HUES64 (cell line): ENCODE results near the gene PGBD1.

Source experiments
- H3K27ac ChIP-seq: 2 replicates; pipeline ENCODE4 v1.7.0; 2013; ENCODE audit warnings: low read depth, low read length, inconsistent platforms
- H3K27me3 ChIP-seq: 2 replicates; pipeline ENCODE4 v1.6.1; 2013; ENCODE audit warnings: mild to moderate bottlenecking, low read length; ENCODE audit not compliant: insufficient read depth
- H3K36me3 ChIP-seq: 2 replicates; pipeline ENCODE4 v1.6.1; 2013; ENCODE audit warnings: mild to moderate bottlenecking, low read length; ENCODE audit not compliant: insufficient read depth
- H3K4me1 ChIP-seq: 2 replicates; pipeline ENCODE4 v1.6.1; 2013; ENCODE audit warnings: mild to moderate bottlenecking, low read length, moderate library complexity; ENCODE audit not compliant: insufficient read depth
- H3K4me3 ChIP-seq: 2 replicates; pipeline ENCODE4 v1.5.1; 2013; ENCODE audit warnings: mild to moderate bottlenecking, low read length, moderate library complexity
- H3K9ac ChIP-seq: 2 replicates; pipeline ENCODE4 v1.6.1; 2013; ENCODE audit warnings: mild to moderate bottlenecking, low read depth, low read length
- H3K9me3 ChIP-seq: 2 replicates; pipeline ENCODE4 v1.6.1; 2013; ENCODE audit warnings: low read depth, low read length; ENCODE audit not compliant: insufficient read depth
- WGBS: fragments of 150-250, 120-280 bp; methylation state at CpG from one replicate; pipeline ENCODE4 v1.1.7; 2013; ENCODE audit warnings: missing lambda C conversion rate; 5-methylcytosine and 5-hydroxymethylcytosine counted together

PGBD1 gene

DNA sequence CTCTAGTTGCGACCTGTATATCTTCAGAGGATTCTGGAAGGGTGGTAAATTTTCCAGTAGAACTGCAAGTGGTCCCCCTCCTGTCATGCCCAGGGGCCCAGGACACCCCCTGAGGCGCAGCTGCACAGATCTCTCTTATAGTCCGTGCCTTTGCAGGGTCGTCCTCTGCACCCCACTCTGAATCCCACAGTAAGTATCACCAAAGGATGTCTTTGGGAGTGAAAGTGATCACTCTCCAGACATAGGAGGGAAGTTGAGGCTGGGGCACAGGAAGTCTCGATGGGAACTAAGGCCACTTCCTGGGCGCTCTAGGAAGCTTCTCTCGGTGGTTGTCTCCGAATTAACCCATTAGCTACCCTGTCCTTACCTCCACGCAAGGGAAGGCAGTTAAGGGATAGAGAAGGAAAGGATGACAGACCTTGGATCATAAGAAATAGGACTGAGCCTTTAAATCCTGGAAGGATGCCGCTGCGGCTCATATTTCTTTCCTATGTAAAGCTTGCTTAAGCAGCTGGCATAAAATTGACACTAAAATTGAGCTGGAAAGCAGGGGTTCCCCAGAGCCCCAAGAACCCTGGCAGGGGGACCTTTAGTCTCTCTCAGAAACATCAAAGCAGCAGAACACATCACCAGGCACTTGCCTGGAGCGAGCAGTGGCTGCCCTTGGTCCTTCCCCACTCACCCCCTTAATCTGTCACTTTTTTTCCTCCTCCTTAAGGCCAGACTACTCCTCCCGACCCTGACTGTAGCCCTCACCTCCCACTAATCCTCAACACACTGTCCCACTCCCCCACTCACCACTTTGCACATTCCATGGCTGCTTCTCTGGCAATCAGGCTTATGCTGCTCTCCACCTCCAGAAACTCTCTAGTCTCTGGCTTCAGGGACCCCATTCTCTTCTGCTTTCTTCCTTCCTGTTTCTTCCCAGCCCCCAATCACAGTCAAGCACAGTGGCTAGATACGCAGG lies 29.1 kb upstream of the PGBD1 start, which contains the start of gene ZKSCAN4:
Gene ZKSCAN4 (minus strand): TSS at position 261 of the 967 bp plus-strand sequence. CDS start 289 bp downstream, outside the sequence.
- peaks cover 6% of the 10 kb centered on the region for H3K4me1 ChIP-seq
- H3K36me3 ChIP-seq, result peaks cover 20% of the 10 kb centered on the region; the same call in 1 of the 2 replicates
- no peaks in the 10 kb centered on the region for H3K9me3 ChIP-seq
- no peak within 1 kb of the TSS; the same call in 1 of the 2 replicates for H3K27ac ChIP-seq
- H3K9ac ChIP-seq, result peak within 1 kb of the TSS; percentile 76
- H3K27me3 ChIP-seq, result no peaks in the 10 kb centered on the region; the same call in 1 of the 2 replicates
- H3K4me3 ChIP-seq, result peak within 1 kb of the TSS; percentile 89
- WGBS, result 18% methylated on average over 12 of the region's 14 CpGs

DNA sequence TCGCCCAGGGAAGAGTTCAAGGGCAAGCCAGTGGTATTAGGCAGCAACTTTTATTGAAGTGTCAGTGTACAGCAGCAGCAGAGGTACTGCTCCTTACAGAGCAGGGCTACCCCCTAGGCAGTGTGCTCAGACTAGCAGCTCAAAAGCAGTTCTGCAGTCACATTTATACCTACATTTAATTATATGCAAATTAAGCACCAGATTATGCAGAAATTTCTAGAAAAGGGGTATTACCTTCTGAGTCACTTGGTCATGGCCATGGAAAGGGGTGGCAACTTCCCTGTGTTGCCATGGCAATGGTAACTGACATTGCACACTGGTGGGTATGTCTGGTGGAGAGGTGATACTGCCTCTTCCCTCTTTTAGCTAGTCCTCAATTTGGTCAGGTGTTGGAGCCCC lies 27.3 kb upstream of the PGBD1 start:
- H3K27ac ChIP-seq, result no peak overlapping the region
- 82% methylated on average over 1 of the region's 1 CpG for WGBS
- no peaks in the 10 kb centered on the region; the same call in 1 of the 2 replicates for H3K27me3 ChIP-seq
- peaks cover 6% of the 10 kb centered on the region for H3K4me1 ChIP-seq
- H3K36me3 ChIP-seq, result 0 out of 2 replicates have a peak, but pooled peaks cover 6% of the 10 kb centered on the region
- H3K9me3 ChIP-seq, result no peaks in the 10 kb centered on the region
- H3K4me3 ChIP-seq, result no peak overlapping the region
- no peak overlapping the region for H3K9ac ChIP-seq

DNA sequence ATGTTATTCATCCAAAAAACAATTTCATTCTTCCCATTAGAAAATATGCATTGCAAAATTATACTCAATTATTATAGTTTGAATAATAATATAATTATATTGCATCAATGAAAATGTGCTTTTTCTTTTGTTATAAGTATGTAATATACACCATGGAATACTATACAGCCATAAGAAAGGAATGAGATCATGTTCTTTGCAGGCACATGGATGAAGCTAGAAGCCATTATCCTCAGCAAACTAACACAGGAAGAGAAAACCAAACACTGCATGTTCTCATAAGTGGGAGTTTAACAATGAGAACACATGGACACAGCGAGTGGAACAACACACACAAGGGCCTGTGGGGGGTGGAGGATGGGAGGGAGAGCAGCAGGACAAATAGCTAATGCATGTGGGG lies 24.3 kb upstream of the PGBD1 start:
- Histone ChIP-seq H3K9ac (no peak overlapping the region), H3K4me3 (no peak overlapping the region), H3K4me1 (no peaks in the 10 kb centered on the region), H3K27ac (no peak overlapping the region), H3K36me3 (no peaks in the 10 kb centered on the region), H3K9me3 (no peaks in the 10 kb centered on the region), H3K27me3 (peaks cover 13% of the 10 kb centered on the region)
- WGBS, result no CpG with 5 or more reads among the region's 1 CpG

DNA sequence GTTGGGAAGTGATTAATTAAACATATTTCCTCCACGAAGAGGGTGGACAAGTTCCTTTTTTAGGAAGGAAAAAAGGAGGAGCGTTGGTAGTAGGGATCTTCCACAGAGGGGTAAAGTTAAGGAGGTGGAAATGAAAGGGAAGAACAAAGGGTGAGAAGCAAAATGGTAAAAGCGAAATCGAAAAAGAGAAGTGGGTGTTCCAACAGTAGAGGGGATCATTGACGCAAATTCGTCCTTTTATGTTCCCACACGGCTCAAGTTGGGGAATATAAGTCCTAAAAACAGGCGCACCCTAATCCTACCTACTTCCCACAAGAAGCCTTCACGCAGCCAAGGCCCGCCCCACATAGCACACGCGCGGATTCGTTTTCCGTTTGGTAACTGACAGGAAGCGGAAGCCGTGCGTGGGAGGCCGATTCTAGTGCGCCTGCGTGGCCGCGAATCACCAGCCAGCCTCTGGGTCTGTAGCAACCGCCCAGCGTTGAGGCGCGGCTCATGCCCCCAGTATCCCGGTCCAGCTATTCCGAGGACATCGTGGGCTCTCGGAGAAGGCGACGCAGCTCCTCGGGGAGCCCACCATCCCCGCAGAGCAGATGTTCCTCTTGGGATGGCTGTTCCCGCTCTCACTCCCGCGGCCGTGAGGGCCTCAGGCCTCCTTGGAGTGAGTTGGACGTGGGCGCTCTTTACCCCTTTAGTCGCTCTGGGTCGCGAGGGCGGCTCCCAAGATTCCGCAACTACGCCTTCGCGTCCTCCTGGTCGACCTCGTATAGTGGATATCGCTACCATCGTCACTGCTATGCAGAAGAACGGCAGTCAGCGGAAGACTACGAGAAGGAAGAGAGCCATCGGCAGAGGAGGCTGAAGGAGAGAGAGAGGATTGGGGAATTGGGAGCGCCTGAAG lies 22.2 kb upstream of the PGBD1 start, which contains the start of gene NKAPL:
Gene NKAPL (plus strand): TSS at position 421 of the 901 bp plus-strand sequence. CDS start 75 bp downstream, at position 496.
- no peak within 1 kb of the TSS for H3K9ac ChIP-seq
- H3K27ac ChIP-seq, result no peak within 1 kb of the TSS
- peaks cover 30% of the 10 kb centered on the region for H3K27me3 ChIP-seq
- H3K9me3 ChIP-seq, result no peaks in the 10 kb centered on the region
- H3K4me3 ChIP-seq, result no peak within 1 kb of the TSS
- WGBS, result 94% methylated on average over 58 of the region's 58 CpGs
- H3K4me1 ChIP-seq, result no peaks in the 10 kb centered on the region
- H3K36me3 ChIP-seq, result no peaks in the 10 kb centered on the region

DNA sequence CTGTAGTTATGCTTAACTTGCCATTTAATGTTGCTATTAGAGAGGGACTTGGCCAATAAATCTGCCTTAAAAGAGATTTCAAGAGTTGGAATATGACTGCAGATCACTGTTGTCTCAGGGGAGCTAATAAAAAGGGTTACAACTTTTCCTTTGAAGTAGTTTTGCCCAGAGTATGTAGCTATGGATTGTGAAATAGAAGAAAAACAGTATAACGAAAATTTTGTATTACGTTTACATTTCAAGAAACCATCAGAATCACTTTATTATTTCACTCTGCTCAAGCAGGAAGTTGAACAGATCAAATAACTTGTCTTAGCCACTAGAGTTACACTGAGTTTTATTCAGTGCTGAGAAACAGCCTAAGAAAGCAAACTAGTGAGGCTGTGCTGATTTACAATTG lies 17.4 kb upstream of the PGBD1 start:
- 87% methylated on average over 2 of the region's 2 CpGs for WGBS
- Histone ChIP-seq H3K36me3 (no peaks in the 10 kb centered on the region), H3K9ac (no peak overlapping the region), H3K4me3 (no peak overlapping the region), H3K27me3 (peaks cover 41% of the 10 kb centered on the region), H3K4me1 (peaks cover 14% of the 10 kb centered on the region; the same call in 1 of the 2 replicates), H3K27ac (no peak overlapping the region), H3K9me3 (no peaks in the 10 kb centered on the region)

DNA sequence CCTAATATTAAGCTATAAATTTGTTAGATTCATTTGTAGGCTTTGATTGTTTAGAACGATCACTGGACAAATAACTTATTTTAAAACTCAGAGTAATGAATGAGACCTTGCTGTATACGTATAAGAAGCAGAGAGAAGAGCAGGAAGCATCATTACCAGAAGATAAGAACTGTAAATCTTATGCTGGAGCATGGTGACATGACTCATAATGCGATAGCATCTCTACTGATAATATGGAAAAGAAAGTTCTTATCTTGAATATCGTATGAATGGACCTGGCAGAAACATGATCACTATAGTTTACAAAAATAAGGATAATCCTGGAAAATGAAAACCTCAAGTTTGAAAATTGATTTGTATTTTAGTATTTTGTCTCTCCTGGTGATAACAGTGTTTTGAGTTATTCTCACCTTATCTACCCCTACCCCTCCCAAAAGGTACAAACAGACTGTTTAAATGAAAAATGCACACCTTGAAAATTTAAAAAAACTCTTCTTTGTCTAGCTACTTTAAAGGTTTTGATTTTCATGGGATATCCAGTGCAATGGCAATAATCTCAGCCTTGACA lies 16.5 kb upstream of the PGBD1 start:
- Histone ChIP-seq H3K9ac (no peak overlapping the region), H3K4me3 (no peak overlapping the region), H3K4me1 (peaks cover 14% of the 10 kb centered on the region; the same call in 1 of the 2 replicates), H3K9me3 (no peaks in the 10 kb centered on the region), H3K27me3 (peaks cover 41% of the 10 kb centered on the region), H3K36me3 (no peaks in the 10 kb centered on the region), H3K27ac (no peak overlapping the region)
- WGBS, result 83% methylated on average over 3 of the region's 4 CpGs

DNA sequence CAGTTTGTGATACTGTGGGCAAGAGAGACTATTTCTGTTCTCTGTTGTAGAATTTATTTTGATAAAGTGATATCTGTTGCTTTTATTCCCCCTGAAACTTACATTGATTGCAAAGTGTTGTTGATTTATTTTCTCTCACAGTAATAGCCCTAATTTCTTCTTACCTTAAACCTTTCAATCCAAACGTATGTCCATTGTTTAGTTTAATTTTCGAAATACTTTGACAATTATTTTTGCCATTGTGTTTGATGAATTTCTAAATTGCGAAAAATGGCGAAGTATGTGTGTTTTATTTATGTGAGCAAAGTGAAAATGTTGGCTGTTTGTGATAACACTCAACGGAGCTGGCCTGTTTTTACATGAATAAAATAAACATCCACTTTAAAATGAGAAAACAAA lies 14.8 kb upstream of the PGBD1 start:
- Histone ChIP-seq H3K4me1 (peaks cover 14% of the 10 kb centered on the region; the same call in 1 of the 2 replicates), H3K36me3 (no peaks in the 10 kb centered on the region), H3K9ac (peak overlapping the region; percentile 82), H3K27ac (peak overlapping the region; percentile 84; the same call in 1 of the 2 replicates), H3K27me3 (peaks cover 32% of the 10 kb centered on the region; the same call in 1 of the 2 replicates), H3K4me3 (peak overlapping the region; percentile 92), H3K9me3 (no peaks in the 10 kb centered on the region)
- 49% methylated on average over 4 of the region's 5 CpGs for whole genome bisulfite sequencing

DNA sequence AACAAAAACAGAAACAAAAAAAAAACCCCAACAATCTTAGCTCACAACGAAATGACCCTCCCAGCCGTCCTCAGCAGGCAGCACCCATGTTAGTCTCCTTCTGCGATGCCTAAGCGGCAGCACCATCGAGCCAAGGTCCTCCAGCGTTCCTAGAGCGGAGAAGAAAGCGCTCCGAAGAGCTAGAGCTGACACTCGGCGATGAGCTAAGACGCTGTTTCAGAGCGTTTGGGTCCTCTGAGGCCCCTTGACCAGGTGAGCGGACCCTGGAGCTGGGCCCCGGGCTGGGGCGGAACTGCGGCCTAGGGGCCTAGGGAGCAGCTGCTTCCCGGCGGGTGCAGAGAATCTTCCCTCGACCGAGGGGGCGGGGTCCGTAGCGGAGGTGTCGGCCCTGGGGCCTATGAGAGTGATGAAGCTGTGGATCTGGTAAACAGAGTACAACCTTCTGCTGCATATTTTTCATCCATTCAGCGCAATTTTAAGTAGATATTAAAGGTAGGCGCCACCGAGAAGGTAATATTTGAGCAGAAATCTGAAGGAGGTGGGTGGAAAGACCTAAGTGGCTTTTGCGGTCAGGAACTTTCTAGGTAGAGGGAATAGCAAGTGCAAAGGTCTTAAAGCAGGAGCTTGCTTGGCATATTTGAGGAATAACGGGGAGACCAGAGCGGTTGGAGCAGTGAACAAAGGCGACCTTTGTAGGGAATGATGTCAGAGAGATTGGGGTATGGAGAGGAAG lies 14.2 kb upstream of the PGBD1 start, which contains the start of gene ZSCAN26:
Gene ZSCAN26 (plus strand): TSS at position 182 of the 733 bp plus-strand sequence. CDS start 4,777 bp downstream, outside the sequence.
- H3K4me3 ChIP-seq, result peak within 1 kb of the TSS; percentile 92
- H3K4me1 ChIP-seq, result peaks cover 14% of the 10 kb centered on the region; the same call in 1 of the 2 replicates
- peak within 1 kb of the TSS; percentile 82 for H3K9ac ChIP-seq
- peaks cover 6% of the 10 kb centered on the region for H3K36me3 ChIP-seq
- H3K9me3 ChIP-seq, result no peaks in the 10 kb centered on the region
- H3K27me3 ChIP-seq, result peaks cover 28% of the 10 kb centered on the region; the same call in 1 of the 2 replicates
- under 1% methylated on average over 32 of the region's 32 CpGs for WGBS
- peak within 1 kb of the TSS; percentile 84 for H3K27ac ChIP-seq

DNA sequence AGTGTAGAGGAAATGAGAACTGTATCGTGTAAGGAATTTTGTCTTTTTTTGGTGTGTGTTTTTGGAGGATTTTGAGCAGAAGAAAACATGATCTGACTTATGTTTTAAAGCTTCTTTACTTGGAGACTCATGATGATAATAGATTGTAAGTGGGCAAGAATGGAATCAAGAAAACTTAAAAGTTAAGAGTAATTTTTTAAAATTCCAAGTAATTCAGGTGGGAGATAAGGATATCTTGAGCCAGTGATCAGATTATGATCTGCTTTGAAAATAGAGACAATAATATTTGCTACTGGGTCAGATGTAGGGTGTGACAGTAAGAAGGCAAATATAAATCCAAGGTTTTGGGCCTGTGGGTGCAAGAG lies 13.7 kb upstream of the PGBD1 start:
- Histone ChIP-seq H3K9me3 (no peaks in the 10 kb centered on the region), H3K4me1 (peaks cover 14% of the 10 kb centered on the region; the same call in 1 of the 2 replicates), H3K4me3 (peak overlapping the region; percentile 92), H3K27ac (no peak overlapping the region), H3K27me3 (peaks cover 23% of the 10 kb centered on the region; the same call in 1 of the 2 replicates), H3K36me3 (peaks cover 11% of the 10 kb centered on the region), H3K9ac (peak overlapping the region; percentile 82)
- 27% methylated on average over 1 of the region's 1 CpG for WGBS

DNA sequence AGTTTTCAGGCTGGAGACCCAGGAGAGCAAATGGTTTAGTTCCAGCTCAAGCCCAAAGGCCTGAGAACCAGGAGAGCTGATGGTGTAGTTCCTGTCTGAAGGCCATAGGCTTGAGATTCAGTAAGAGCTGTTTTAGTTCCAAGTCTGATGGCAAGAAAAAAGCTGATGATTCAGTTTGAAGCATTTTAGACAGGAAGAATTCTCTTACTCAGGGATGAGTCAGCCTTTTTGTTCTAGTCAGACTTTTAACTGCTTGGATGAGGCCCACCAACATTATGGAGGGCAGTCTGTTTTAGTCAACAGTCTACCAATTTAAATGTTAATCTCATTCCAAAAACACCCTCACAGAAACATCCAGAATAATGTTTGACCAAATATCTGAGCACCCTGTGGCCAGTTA lies 11.9 kb upstream of the PGBD1 start:
- no peak overlapping the region for H3K4me3 ChIP-seq
- peaks cover 14% of the 10 kb centered on the region; the same call in 1 of the 2 replicates for H3K4me1 ChIP-seq
- H3K9ac ChIP-seq, result no peak overlapping the region
- H3K27me3 ChIP-seq, result peaks cover 8% of the 10 kb centered on the region; the same call in 1 of the 2 replicates
- peaks cover 29% of the 10 kb centered on the region for H3K36me3 ChIP-seq
- H3K9me3 ChIP-seq, result no peaks in the 10 kb centered on the region
- no peak overlapping the region for H3K27ac ChIP-seq
